ENCODE measurements around the gene EYS. TPM values are rescaled to one million over a fixed set of nuclear protein-coding genes. Genes with fewer than 3 reads are reported as not detected.

Gene EYS
- total and polyA plus RNA-seq, 9 of the 15 experiments (the other 6 are each of a cell fraction or from before 2014, with no cell fraction given): 0.03 to 0.36 (median 0.10) TPM; not detected in 2

GRCh38 chr6:64983089-64983488 lies 723.9 kb downstream of the EYS start:
- no peak overlapping the region for H3K4me3 ChIP-seq
- H3K9me3 ChIP-seq (replicated peaks; ENCODE audit: control insufficient read depth, insufficient read depth, low read depth, low read length): no peaks in the 10 kb centered on the region
- ChIA-PET POLR2A (no interaction called here), CTCF (ENCODE audit: low intra/inter-chr PET ratio) (no interaction called here)
- no peaks in the 10 kb centered on the region for H3K79me2 ChIP-seq (ENCODE audit: control insufficient read depth, insufficient read depth, low read length)
- 2% methylated on average over 4 of the region's 4 CpGs for WGBS (ENCODE audit: insufficient coverage, low coverage, missing lambda C conversion rate)
- H4K20me1 ChIP-seq (replicated peaks; ENCODE audit: control insufficient read depth, insufficient read depth, low read length): no peaks in the 10 kb centered on the region
- H3K4me1 ChIP-seq (replicated peaks in 1 of 2; ENCODE audit: control insufficient read depth in 2 of 2, insufficient read depth in 2 of 2, low read length in 2 of 2): no peaks in the 10 kb centered on the region
- in situ Hi-C loops (cut with MboI): no loop called here
- no peak overlapping the region for H2AFZ ChIP-seq (ENCODE audit: low read depth, low read length)
- FAIRE-seq: no peak
- BruUV-seq (replicated peaks): no TSS peak
- no peak for DNase-seq (ENCODE audit: extremely low read depth in 1 of 4, low spot score in 3 of 4)
- H3K4me2 ChIP-seq (ENCODE audit: insufficient read depth, low read length): no peak overlapping the region
- intact Hi-C loops (cut with micrococcal nuclease): no loop called here
- H3K27me3 ChIP-seq (ENCODE audit: control insufficient read depth in 2 of 2, insufficient read depth in 2 of 2, low read length in 2 of 2): no peaks in the 10 kb centered on the region
- no peak for ATAC-seq
- TF ChIP-seq RREB1 (CRISPR knock-in tag; IDR thresholded peaks at IDR 0.05): no peak
- no peak for TF ChIP-seq BRF1 (IDR thresholded peaks at IDR 0.05; ENCODE audit: borderline replicate concordance, extremely low read depth, insufficient read length)
- TF ChIP-seq RFX1 (IDR thresholded peaks at IDR 0.05): no peak
- no peak for TF ChIP-seq CHCHD3 (CRISPR knock-in tag; IDR thresholded peaks at IDR 0.05)
- TF ChIP-seq ZNF282 (CRISPR knock-in tag; IDR thresholded peaks at IDR 0.05): no peak
- no peak for TF ChIP-seq ATF3 (IDR thresholded peaks at IDR 0.05)
- no peak for TF ChIP-seq ATF3 (CRISPR knock-in tag; conservative IDR thresholded peaks at IDR 0.05)
- TF ChIP-seq MTA2 (IDR thresholded peaks at IDR 0.05; ENCODE audit: low read depth): no peak
- TF ChIP-seq MBD1 (CRISPR knock-in tag; IDR thresholded peaks at IDR 0.05): no peak
- no peak for TF ChIP-seq ZNF133 (CRISPR knock-in tag; IDR thresholded peaks at IDR 0.05)
- H3K9ac ChIP-seq (ENCODE audit: insufficient read depth in 1 of 2, low read depth in 2 of 2, low read length in 2 of 2): no peak overlapping the region
- no peaks in the 10 kb centered on the region for H3K36me3 ChIP-seq (ENCODE audit: control insufficient read depth, insufficient read depth, low read length)
- no peaks in the 10 kb centered on the region for H3K9me1 ChIP-seq (ENCODE audit: control insufficient read depth, insufficient read depth, low read length)
- no peak overlapping the region for H3K27ac ChIP-seq (ENCODE audit: extremely low read depth, low read depth, low read length)
